Mesendoderm (in vitro differentiated cells): ENCODE data around the gene TMEM229B.
"Not testable (repeated sequence)": the region's sequence is repeated elsewhere in the genome, so short reads cannot be mapped to it uniquely, and the experiment has no call there.

Experiments
- DNase-seq: peaks from one replicate; pipeline ENCODE4 v3.0.0; 2013
- H2AK5ac ChIP-seq: 2 replicates; pipeline ENCODE4 v1.6.1; 2013; ENCODE audit warnings: low read length, inconsistent platforms
- H2BK120ac ChIP-seq: 2 replicates; pipeline ENCODE4 v1.6.1; 2013; ENCODE audit warnings: low read depth, mild to moderate bottlenecking, low read length, moderate library complexity, mixed read lengths
- H2BK15ac ChIP-seq: replicated peaks from 2 replicates; pipeline ENCODE4 v1.6.1; 2013; ENCODE audit warnings: low read depth, mild to moderate bottlenecking, moderate library complexity
- H2BK5ac ChIP-seq: 2 replicates; pipeline ENCODE4 v1.6.1; 2013; ENCODE audit warnings: low read length, inconsistent platforms
- H3K18ac ChIP-seq: 2 replicates; pipeline ENCODE4 v1.6.1; 2013; ENCODE audit warnings: mild to moderate bottlenecking, low read length, mixed read lengths
- H3K23ac ChIP-seq: one replicate; pipeline ENCODE4 v1.6.1; 2013; ENCODE audit warnings: low read length
- H3K27ac ChIP-seq: 2 replicates; pipeline ENCODE4 v1.5.1; 2013; ENCODE audit warnings: low read depth, mild to moderate bottlenecking, inconsistent platforms, low read length, moderate library complexity
- H3K27me3 ChIP-seq: 2 replicates; pipeline ENCODE4 v1.6.1; 2013; ENCODE audit warnings: low read length, control low read depth, mild to moderate bottlenecking, inconsistent platforms; ENCODE audit not compliant: insufficient read depth, poor library complexity
- H3K36me3 ChIP-seq: 2 replicates; pipeline ENCODE4 v1.6.1; 2013; ENCODE audit warnings: low read length, inconsistent platforms; ENCODE audit not compliant: control insufficient read depth, insufficient read depth
- H3K4ac ChIP-seq: one replicate; pipeline ENCODE4 v1.6.1; 2013; ENCODE audit warnings: low read depth, mild to moderate bottlenecking, low read length, moderate library complexity
- H3K4me1 ChIP-seq: 2 replicates; pipeline ENCODE4 v1.6.1; 2013; ENCODE audit warnings: low read depth, low read length, inconsistent platforms; ENCODE audit not compliant: control insufficient read depth
- H3K4me2 ChIP-seq: 2 replicates; pipeline ENCODE4 v1.6.1; 2013; ENCODE audit warnings: low read length
- H3K4me3 ChIP-seq: 2 replicates; pipeline ENCODE4 v1.5.1; 2013; ENCODE audit warnings: mild to moderate bottlenecking, low read length
- H3K56ac ChIP-seq: one replicate; pipeline ENCODE4 v1.6.1; 2013; ENCODE audit warnings: low read length
- H3K79me1 ChIP-seq: 2 replicates; pipeline ENCODE4 v1.6.1; 2013; ENCODE audit warnings: low read length, inconsistent platforms
- H3K79me2 ChIP-seq: 2 replicates; pipeline ENCODE4 v1.6.1; 2013; ENCODE audit warnings: mild to moderate bottlenecking, low read length; ENCODE audit not compliant: control insufficient read depth, insufficient read depth
- H3K9ac ChIP-seq: 2 replicates; pipeline ENCODE4 v1.6.1; 2013; ENCODE audit warnings: low read length, inconsistent platforms
- H4K5ac ChIP-seq: one replicate; pipeline ENCODE4 v1.6.1; 2013; ENCODE audit warnings: low read length
- H4K8ac ChIP-seq: one replicate; pipeline ENCODE4 v1.6.1; 2013; ENCODE audit warnings: low read depth, mild to moderate bottlenecking, control low read depth, low read length, moderate library complexity
- WGBS: extraction: QIAGEN DNeasy Blood & Tissue Kit; methylation state at CpG from one replicate; pipeline ENCODE4 v1.1.7; 2013; ENCODE audit warnings: low lambda C conversion rate, missing lambda C conversion rate; ENCODE audit not compliant: insufficient coverage; ENCODE audit errors: extremely low coverage; 5-methylcytosine and 5-hydroxymethylcytosine counted together

The TMEM229B gene

GRCh38 chr14:67451667-67452066, 36.9 kb downstream of the TMEM229B start:
- H3K79me2 ChIP-seq, H3K56ac ChIP-seq, DNase-seq, H2BK5ac ChIP-seq, H2AK5ac ChIP-seq, H4K5ac ChIP-seq, H3K4me1 ChIP-seq, H3K23ac ChIP-seq, H3K4me3 ChIP-seq, H3K4ac ChIP-seq, H4K8ac ChIP-seq, H3K27ac ChIP-seq, H3K27me3 ChIP-seq, H2BK15ac ChIP-seq, H2BK120ac ChIP-seq, H3K36me3 ChIP-seq, H3K9ac ChIP-seq, H3K79me1 ChIP-seq, H3K18ac ChIP-seq, H3K4me2 ChIP-seq: not testable (repeated sequence)
- WGBS = no CpG with 5 or more reads among the region's 6 CpGs

- H3K79me1 ChIP-seq = no peaks in the 10 kb centered on the region
- H2BK120ac ChIP-seq = no peak overlapping the region
Observed at GRCh38 chr14:67449096-67449495, 39.4 kb downstream of the TMEM229B start.

GRCh38 chr14:67447033-67447381, 41.5 kb downstream of the TMEM229B start:
- Histone ChIP-seq H3K18ac (no peak overlapping the region), H3K4me3 (no peak overlapping the region), H3K4me2 (no peak overlapping the region), H3K4me1 (peaks cover 10% of the 10 kb centered on the region), H3K27ac (no peak overlapping the region), H3K79me2 (no peaks in the 10 kb centered on the region), H3K27me3 (no peaks in the 10 kb centered on the region), H3K36me3 (no peaks in the 10 kb centered on the region), H2BK5ac (no peak overlapping the region), H4K5ac (no peak overlapping the region), H2BK120ac (no peak overlapping the region), H4K8ac (no peak overlapping the region), H3K79me1 (no peaks in the 10 kb centered on the region), H3K23ac (no peak overlapping the region), H2BK15ac (no peak overlapping the region), H2AK5ac (no peak overlapping the region), H3K4ac (no peak overlapping the region), H3K9ac (no peak overlapping the region), H3K56ac (no peak overlapping the region)
- no CpG with 5 or more reads among the region's 1 CpG for WGBS
- DNase-seq = no peak

More at GRCh38 chr14:67449096-67449495, 39.4 kb downstream of the TMEM229B start:
- Histone ChIP-seq H3K23ac (no peak overlapping the region), H3K27ac (no peak overlapping the region), H4K5ac (no peak overlapping the region), H3K4ac (no peak overlapping the region), H3K27me3 (no peaks in the 10 kb centered on the region), H3K18ac (no peak overlapping the region), H2AK5ac (no peak overlapping the region), H2BK15ac (no peak overlapping the region), H4K8ac (no peak overlapping the region), H3K4me1 (peaks cover 8% of the 10 kb centered on the region), H3K56ac (no peak overlapping the region), H3K4me3 (no peak overlapping the region), H3K36me3 (no peaks in the 10 kb centered on the region), H2BK5ac (no peak overlapping the region), H3K79me2 (no peaks in the 10 kb centered on the region), H3K9ac (no peak overlapping the region), H3K4me2 (no peak overlapping the region)
- DNase-seq = no peak
- WGBS = no CpG with 5 or more reads among the region's 2 CpGs

DNA sequence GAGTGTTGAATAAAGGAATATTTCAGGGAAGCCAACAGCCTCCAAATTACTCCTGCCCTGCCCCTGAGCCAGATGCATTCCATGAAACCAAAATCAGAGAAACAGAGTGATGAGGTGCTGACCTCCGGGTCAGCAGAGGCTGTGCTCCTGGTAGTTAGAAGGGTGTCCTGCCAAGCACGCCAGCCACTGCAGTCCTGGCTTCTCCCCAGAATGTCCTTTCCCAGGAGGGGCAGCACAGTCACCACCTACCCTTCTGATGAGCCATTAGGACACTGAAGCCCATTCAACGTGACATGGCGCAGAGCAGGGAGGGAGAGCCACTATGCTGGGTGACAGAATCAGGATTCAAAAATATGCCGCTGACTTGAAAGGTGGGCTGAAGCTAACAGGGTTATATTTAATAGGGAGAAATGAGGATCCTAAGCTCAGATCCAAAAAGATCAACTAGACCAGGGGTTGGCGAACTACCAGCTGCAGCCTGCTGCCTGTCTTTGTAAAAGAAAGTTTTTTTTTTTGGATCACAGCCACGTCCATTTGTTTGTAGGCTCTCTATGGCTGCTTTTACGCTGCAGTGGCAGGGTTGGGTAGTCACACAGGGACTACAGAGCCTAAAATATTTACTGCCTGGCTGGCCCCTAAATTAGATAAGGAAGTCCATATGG, 42.0 kb downstream of the TMEM229B start:
- Histone ChIP-seq H3K36me3 (no peaks in the 10 kb centered on the region), H3K9ac (no peak overlapping the region), H3K79me2 (no peaks in the 10 kb centered on the region), H2AK5ac (no peak overlapping the region), H3K4me1 (peaks cover 10% of the 10 kb centered on the region), H3K4me2 (no peak overlapping the region), H3K4me3 (no peak overlapping the region), H3K18ac (no peak overlapping the region), H3K4ac (no peak overlapping the region), H4K5ac (peak overlapping the region; percentile 6), H3K56ac (peak overlapping the region; percentile 63), H3K79me1 (no peaks in the 10 kb centered on the region), H3K23ac (no peak overlapping the region), H3K27me3 (no peaks in the 10 kb centered on the region), H4K8ac (no peak overlapping the region), H3K27ac (no peak overlapping the region), H2BK120ac (no peak overlapping the region), H2BK15ac (no peak overlapping the region), H2BK5ac (peak overlapping the region; percentile 16)
- WGBS = no CpG with 5 or more reads among the region's 8 CpGs
- no peak for DNase-seq

DNA sequence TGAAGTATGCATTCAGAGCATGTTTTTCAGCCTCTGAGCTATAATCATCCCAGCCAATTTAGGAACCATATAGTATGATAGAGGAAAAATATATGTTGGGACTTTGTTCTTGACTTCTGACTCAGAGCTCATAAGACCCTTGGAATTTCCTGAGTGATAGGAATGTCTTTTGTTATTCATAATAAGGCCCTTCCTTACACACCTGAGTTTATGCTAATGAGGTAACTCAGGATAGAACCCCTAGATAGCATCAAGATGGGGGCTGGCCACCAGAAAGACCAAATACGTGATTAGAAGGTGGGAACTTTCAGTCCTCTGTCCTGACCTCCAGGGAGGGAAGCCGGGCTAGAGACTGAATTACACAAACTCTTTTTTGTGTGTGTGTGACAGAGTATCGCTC, 44.1 kb downstream of the TMEM229B start:
- H2AK5ac ChIP-seq = no peak overlapping the region
- peaks cover 10% of the 10 kb centered on the region for H3K4me1 ChIP-seq
- no peak overlapping the region for H3K9ac ChIP-seq
- no peaks in the 10 kb centered on the region for H3K36me3 ChIP-seq
- H3K27me3 ChIP-seq = no peaks in the 10 kb centered on the region
- no peaks in the 10 kb centered on the region for H3K79me2 ChIP-seq
- H3K18ac ChIP-seq = no peak overlapping the region
- H2BK15ac ChIP-seq = no peak overlapping the region
- no peak overlapping the region for H4K5ac ChIP-seq
- H3K27ac ChIP-seq = no peak overlapping the region
- H3K79me1 ChIP-seq = no peaks in the 10 kb centered on the region
- H4K8ac ChIP-seq = no peak overlapping the region
- H3K56ac ChIP-seq = peak overlapping the region; percentile 19
- no peak overlapping the region for H3K4me2 ChIP-seq
- no peak overlapping the region for H2BK120ac ChIP-seq
- H2BK5ac ChIP-seq = peak overlapping the region; percentile 10
- no peak overlapping the region for H3K4ac ChIP-seq
- H3K4me3 ChIP-seq = no peak overlapping the region
- H3K23ac ChIP-seq = no peak overlapping the region
- WGBS = no CpG with 5 or more reads among the region's 3 CpGs
- peak; percentile 80 for DNase-seq
